A549 (cell line): ENCODE results near the gene ZNF23. TPM values are rescaled to one million over a fixed set of nuclear protein-coding genes. Genes with fewer than 3 reads are reported as not detected.

ENCODE experiments used
- ATAC-seq, 2 experiments: fragments of 200-7000 bp in 1 of 2; fragments of >200 bp in 1 of 2; cut with Nextera tagmentation in 1 of 2; cut with Tn5 transposase in 1 of 2; 3 replicates each; pipeline versions ENCODE4 v1.8.0 to v1.9.1; 2018 to 2020; ENCODE audit warnings: mild to moderate bottlenecking in 1 of 2, moderate library complexity in 1 of 2
- CTCF ChIA-PET: fragments of 300-600 bp; sonication (Branson Sonifier 250); formaldehyde crosslinking; extraction: SDS; loops from one replicate; lab custom pipeline; 2021; ENCODE audit warnings: antibody characterized with exemption, inconsistent platforms; lab: Yijun Ruan, JAX
- POLR2A ChIA-PET: fragments of 350-600 bp; formaldehyde crosslinking; extraction: SDS; loops from one replicate; lab custom pipeline; 2021; ENCODE audit warnings: antibody characterized with exemption, inconsistent platforms; lab: Yijun Ruan, JAX
- DNase-seq, 2 experiments: peaks; one replicate each; pipeline versions ENCODE4 v3.0.0 to v3.0.0-alpha.2; 2011 to 2016; ENCODE audit warnings: low read depth in 1 of 2, low spot score in 1 of 2
- FAIRE-seq: peaks from 2 replicates; lab custom pipeline; 2011; peaks lifted over from hg19 to GRCh38; lab: Jason Lieb, UNC
- H3K27ac ChIP-seq, 2 experiments: fragments of >200 bp; sonication (Bioruptor Twin); formaldehyde crosslinking; 3 replicates each; pipeline ENCODE4 v1.5.1; 2016 to 2017
- H3K4me1 ChIP-seq: fragments of >200 bp; sonication (Bioruptor Twin); formaldehyde crosslinking; 3 replicates; pipeline ENCODE4 v1.6.1; 2016
- H3K4me2 ChIP-seq: fragments of >200 bp; sonication (Bioruptor Twin); formaldehyde crosslinking; 3 replicates; pipeline ENCODE4 v1.6.1; 2016
- H3K4me3 ChIP-seq: fragments of >200 bp; sonication (Bioruptor Twin); formaldehyde crosslinking; 3 replicates; pipeline ENCODE4 v1.5.1; 2016
- H3K9me3 ChIP-seq: fragments of >200 bp; sonication (Bioruptor Twin); formaldehyde crosslinking; 3 replicates; pipeline ENCODE4 v1.6.1; 2016
- ATOH8 ChIP-seq: fragments of 250-450 bp; sonication (Bioruptor Pico); IDR thresholded peaks from 2 replicates; pipeline ENCODE4 v1.5.0; 2020; ENCODE audit warnings: low read depth, mild to moderate bottlenecking, moderate library complexity
- BHLHE40 ChIP-seq: IDR thresholded peaks from 2 replicates; pipeline ENCODE4 v1.6.1; 2012; ENCODE audit warnings: low read depth, low read length, inconsistent platforms
- CBX8 ChIP-seq: fragments of 200-600 bp; sonication (generic); IDR thresholded peaks from 2 replicates; pipeline ENCODE4 v1.6.1; 2016
- CHD4 ChIP-seq: fragments of 200-600 bp; sonication (generic); IDR thresholded peaks from 2 replicates; pipeline ENCODE4 v1.6.1; 2016; ENCODE audit warnings: antibody characterized with exemption, mild to moderate bottlenecking, borderline replicate concordance
- CTCF ChIP-seq: fragments of >200 bp; sonication (Bioruptor Twin); formaldehyde crosslinking; IDR thresholded peaks from 3 replicates; pipeline ENCODE4 v1.5.1; 2016
- EHF ChIP-seq: fragments of 250-450 bp; sonication (Bioruptor Pico); IDR thresholded peaks from 2 replicates; pipeline ENCODE4 v1.5.0; 2020; ENCODE audit warnings: mild to moderate bottlenecking
- EHMT2 ChIP-seq: fragments of 200-600 bp; sonication (generic); IDR thresholded peaks from 2 replicates; pipeline ENCODE4 v1.6.1; 2016; ENCODE audit warnings: antibody characterized with exemption, low read depth, mild to moderate bottlenecking, moderate library complexity
- ELK1 ChIP-seq: fragments of 150-350 bp; IDR thresholded peaks from 2 replicates; pipeline ENCODE4 v1.6.1; 2014; ENCODE audit warnings: low read depth, mild to moderate bottlenecking, low read length
- FOSL2 ChIP-seq, 2 experiments: fragments of 450-650 bp in 1 of 2; fragments of >200 bp in 1 of 2; sonication (Bioruptor Twin) in 1 of 2; formaldehyde crosslinking; IDR thresholded peaks; 2 replicates each; pipeline versions ENCODE4 v1.5.0 to v1.6.1; 2016 to 2020; ENCODE audit warnings: mild to moderate bottlenecking in 1 of 2, moderate library complexity in 1 of 2
- GATA3 ChIP-seq: IDR thresholded peaks from 2 replicates; pipeline ENCODE4 v1.6.1; 2012; ENCODE audit warnings: borderline replicate concordance
- HMGXB4 ChIP-seq: fragments of 250-450 bp; sonication (Bioruptor Pico); IDR thresholded peaks from 2 replicates; pipeline ENCODE4 v1.5.0; 2021; ENCODE audit warnings: mild to moderate bottlenecking, moderate library complexity, borderline replicate concordance
- HOXA7 ChIP-seq: fragments of 250-450 bp; sonication (Bioruptor Pico); IDR thresholded peaks from 2 replicates; pipeline ENCODE4 v1.5.0; 2020; ENCODE audit warnings: mild to moderate bottlenecking, moderate library complexity
- JUN ChIP-seq, 2 experiments: fragments of >200 bp; sonication (Bioruptor Twin); formaldehyde crosslinking; IDR thresholded peaks; 2 replicates in 1 of 2; 3 replicates in 1 of 2; pipeline ENCODE4 v1.6.1; 2016 to 2017
- KDM5A ChIP-seq: fragments of 200-600 bp; sonication (generic); IDR thresholded peaks from 2 replicates; pipeline ENCODE4 v1.6.1; 2016; ENCODE audit warnings: antibody characterized with exemption, mild to moderate bottlenecking
- MYC ChIP-seq: IDR thresholded peaks from 2 replicates; pipeline ENCODE4 v1.6.1; 2012; ENCODE audit warnings: mild to moderate bottlenecking, inconsistent platforms, low read length, improper control_type of control experiment, borderline replicate concordance
- PHF8 ChIP-seq: fragments of 200-600 bp; sonication (generic); IDR thresholded peaks from 2 replicates; pipeline ENCODE4 v1.6.1; 2016; ENCODE audit warnings: low read depth, mild to moderate bottlenecking, antibody characterized with exemption, moderate library complexity, borderline replicate concordance
- RAD21 ChIP-seq, 2 experiments: fragments of >200 bp in 1 of 2; sonication (Bioruptor Twin) in 1 of 2; formaldehyde crosslinking in 1 of 2; IDR thresholded peaks in 1 of 2; conservative IDR thresholded peaks in 1 of 2; 2 replicates in 1 of 2; 3 replicates in 1 of 2; pipeline ENCODE4 v1.6.1; 2012 to 2018; ENCODE audit warnings: inconsistent platforms in 1 of 2
- RNF2 ChIP-seq: fragments of 200-600 bp; sonication (generic); IDR thresholded peaks from 2 replicates; pipeline ENCODE4 v1.6.1; 2016; ENCODE audit warnings: low read depth, mild to moderate bottlenecking, antibody characterized with exemption, moderate library complexity, borderline replicate concordance
- WGBS: methylation state at CpG from one replicate; pipeline ENCODE4 v1.1.6; 2017; ENCODE audit errors: missing lambda C conversion rate; 5-methylcytosine and 5-hydroxymethylcytosine counted together
- polyA plus RNA-seq, 4 experiments: library from polyadenylated mRNA; depleted of rRNA in 3 of 4; stranded (reverse); fragments of >200 nt; fragmentation: RNase III in 1 of 4; extraction: RNeasy Plus Mini Kit Qiagen cat#74134 plus additional on column Dnase treatment in 1 of 4; gene quantifications; 2 replicates in 3 of 4; 3 replicates in 1 of 4; pipeline ENCODE4 v1.2.3, GENCODE V29; 2011 to 2017
- TF ChIP-seq, protein P1 (sequence below): IDR thresholded peaks from 2 replicates; pipeline ENCODE4 v1.6.1; 2012

ZNF23 gene
- polyA plus RNA-seq, 2 of the 4 experiments (the other 2 are of a cell fraction) = 7.1 to 8.7 TPM

GRCh38 chr16:71484006-71484893 is 22.2 kb upstream of the ZNF23 start (continued):
- peak; percentile 39; the same call in 1 of the 2 replicates for TF ChIP-seq GATA3
- peak in 1 of 2 experiments; percentile 85; a peak in 4 of 5 replicates for TF ChIP-seq JUN (IDR thresholded peaks at IDR 0.05)
- no peak for TF ChIP-seq BHLHE40
- TF ChIP-seq CHD4 = no peak
- no peak for TF ChIP-seq HMGXB4 (CRISPR knock-in tag)

- no peak for DNase-seq
- Histone ChIP-seq H3K4me1 (peaks cover 3% of the 10 kb centered on the region; the same call in 1 of the 3 replicates), H3K27ac (no peak overlapping the region), H3K9me3 (no peaks in the 10 kb centered on the region), H3K4me2 (no peak overlapping the region), H3K4me3 (no peak overlapping the region)
- 76% methylated on average over 5 of the region's 5 CpGs for WGBS
- ChIA-PET POLR2A (interaction anchor here (2.5 kb wide), 1 partner anchor 21 kb away, joined by 7 read pairs; the partner anchor contains the start of gene ZNF23), CTCF (interaction anchor here (1.5 to 1.8 kb wide), 2 partner anchors 18 to 70 kb away, joined by 4 to 5 read pairs; no protein-coding TSS in a partner anchor)
- no peak for ATAC-seq
- FAIRE-seq = no peak
- no peak for TF ChIP-seq HMGXB4 (CRISPR knock-in tag)
- no peak for TF ChIP-seq RNF2
- no peak for TF ChIP-seq PHF8
- no peak for TF ChIP-seq EHMT2
- no peak for TF ChIP-seq EHF (CRISPR knock-in tag)
- no peak for TF ChIP-seq JUN (IDR thresholded peaks at IDR 0.05)
- no peak for TF ChIP-seq KDM5A
- TF ChIP-seq HOXA7 (CRISPR knock-in tag) = no peak
- no peak for TF ChIP-seq FOSL2 (IDR thresholded peaks at IDR 0.05)
- TF ChIP-seq FOSL2 (CRISPR knock-in tag; IDR thresholded peaks at IDR 0.05) = no peak
- no peak for TF ChIP-seq MYC
- TF ChIP-seq CBX8 = no peak
- TF ChIP-seq ATOH8 = no peak
- TF ChIP-seq, protein P1, sequence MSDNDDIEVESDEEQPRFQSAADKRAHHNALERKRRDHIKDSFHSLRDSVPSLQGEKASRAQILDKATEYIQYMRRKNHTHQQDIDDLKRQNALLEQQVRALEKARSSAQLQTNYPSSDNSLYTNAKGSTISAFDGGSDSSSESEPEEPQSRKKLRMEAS = no peak
- no peak for TF ChIP-seq ELK1
- no peak for TF ChIP-seq RAD21 (conservative IDR thresholded peaks at IDR 0.05 in 1 of 2, IDR thresholded peaks at IDR 0.05 in 1 of 2)
- TF ChIP-seq CTCF = no peak
- no peak for TF ChIP-seq GATA3
Measured at GRCh38 chr16:71482569-71482968, 20.5 kb upstream of the ZNF23 start.
